ENCODE measurements around the gene ITGA1. TPM values are rescaled to one million over a fixed set of nuclear protein-coding genes. Genes with fewer than 3 reads are reported as not detected.
A peak's percentile ranks its signal among the peaks of the same experiment; 100 is the strongest.

ITGA1 gene
- total RNA-seq, 1 donor from 2014 or later, result 346 TPM

DNA sequence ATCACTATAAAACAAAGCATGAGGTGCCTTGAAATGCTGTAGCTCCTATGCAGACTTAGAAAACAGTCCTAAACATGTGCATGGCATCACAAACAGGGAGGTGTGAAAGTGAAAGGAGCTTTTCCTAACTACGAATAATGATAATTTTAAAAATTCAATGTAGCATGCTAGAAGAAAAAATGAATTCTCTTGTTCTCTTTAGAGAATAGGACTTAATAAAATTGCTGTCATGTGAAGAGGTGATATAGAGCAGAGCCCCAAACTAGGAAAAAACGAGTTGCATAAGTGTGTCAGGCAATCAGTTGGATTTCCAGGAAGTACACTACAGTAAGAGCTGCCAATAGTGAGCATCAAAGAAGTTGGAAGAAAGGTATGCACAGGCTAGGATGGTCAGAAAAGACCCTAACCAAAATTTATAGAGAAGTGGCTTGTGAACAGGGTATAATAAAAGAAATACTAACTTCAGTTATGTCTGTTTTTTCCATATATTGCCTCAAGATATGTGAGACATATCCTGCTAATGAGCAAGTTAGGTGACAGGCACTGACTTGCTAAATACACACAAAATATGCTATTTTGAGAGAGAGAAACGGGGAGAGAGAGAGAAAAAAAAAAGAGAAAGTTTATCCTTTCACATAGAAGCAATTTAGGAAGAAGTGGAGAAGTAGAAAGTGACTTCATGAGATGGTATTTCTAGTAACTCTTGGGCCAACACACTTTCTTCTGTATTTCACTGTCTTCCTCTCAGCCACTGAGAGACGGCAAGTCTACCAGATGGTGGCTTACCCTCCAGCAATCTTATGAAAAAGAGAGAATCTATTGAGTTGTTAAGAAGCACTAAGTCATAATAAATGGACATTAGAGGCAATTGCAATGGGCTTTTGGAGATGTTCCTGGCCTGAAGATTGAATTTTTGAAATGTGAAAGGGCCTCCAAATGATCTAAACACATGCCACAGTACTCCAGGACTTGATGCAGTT lies 219.5 kb downstream of the ITGA1 start:
- Mint-ChIP-seq H3K9me3 (ENCODE audit: low read depth) (no peaks in the 10 kb centered on the region), H3K36me3 (ENCODE audit: low read depth) (no peaks in the 10 kb centered on the region), H3K4me1 (ENCODE audit: low read depth) (peaks cover 16% of the 10 kb centered on the region), H3K27ac (ENCODE audit: unreplicated experiment) (peak overlapping the region; percentile 25), H3K27me3 (ENCODE audit: low read depth) (peaks cover 2% of the 10 kb centered on the region), H3K4me3 (ENCODE audit: unreplicated experiment) (no peak overlapping the region)
- TF ChIP-seq, protein P1, sequence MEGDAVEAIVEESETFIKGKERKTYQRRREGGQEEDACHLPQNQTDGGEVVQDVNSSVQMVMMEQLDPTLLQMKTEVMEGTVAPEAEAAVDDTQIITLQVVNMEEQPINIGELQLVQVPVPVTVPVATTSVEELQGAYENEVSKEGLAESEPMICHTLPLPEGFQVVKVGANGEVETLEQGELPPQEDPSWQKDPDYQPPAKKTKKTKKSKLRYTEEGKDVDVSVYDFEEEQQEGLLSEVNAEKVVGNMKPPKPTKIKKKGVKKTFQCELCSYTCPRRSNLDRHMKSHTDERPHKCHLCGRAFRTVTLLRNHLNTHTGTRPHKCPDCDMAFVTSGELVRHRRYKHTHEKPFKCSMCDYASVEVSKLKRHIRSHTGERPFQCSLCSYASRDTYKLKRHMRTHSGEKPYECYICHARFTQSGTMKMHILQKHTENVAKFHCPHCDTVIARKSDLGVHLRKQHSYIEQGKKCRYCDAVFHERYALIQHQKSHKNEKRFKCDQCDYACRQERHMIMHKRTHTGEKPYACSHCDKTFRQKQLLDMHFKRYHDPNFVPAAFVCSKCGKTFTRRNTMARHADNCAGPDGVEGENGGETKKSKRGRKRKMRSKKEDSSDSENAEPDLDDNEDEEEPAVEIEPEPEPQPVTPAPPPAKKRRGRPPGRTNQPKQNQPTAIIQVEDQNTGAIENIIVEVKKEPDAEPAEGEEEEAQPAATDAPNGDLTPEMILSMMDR (IDR thresholded peaks at IDR 0.05), result no peak
- DNase-seq (ENCODE audit: low spot score), result no peak

DNA sequence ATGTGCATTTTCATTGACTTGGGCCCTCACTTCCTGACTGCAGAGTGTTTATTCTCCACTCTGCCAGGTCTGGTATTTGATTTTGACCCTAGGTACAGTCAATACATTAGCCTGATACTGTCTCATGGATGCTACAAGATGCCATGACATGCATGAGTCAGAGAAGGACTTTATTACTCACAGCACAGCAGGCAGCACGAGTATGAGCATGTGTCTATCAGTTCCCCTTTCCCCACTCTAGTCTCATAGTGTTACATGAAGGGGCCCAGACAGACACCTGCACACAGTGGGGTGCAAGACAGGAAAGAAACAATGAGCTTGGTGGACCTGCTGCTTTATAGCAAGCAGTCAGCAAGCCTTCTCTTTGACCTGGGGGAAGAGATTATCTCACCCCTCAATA lies 221.0 kb downstream of the ITGA1 start:
- H3K4me3 Mint-ChIP-seq (ENCODE audit: unreplicated experiment), result no peak overlapping the region
- H3K4me1 Mint-ChIP-seq (ENCODE audit: low read depth), result peaks cover 16% of the 10 kb centered on the region
- H3K27ac Mint-ChIP-seq (ENCODE audit: unreplicated experiment), result no peak overlapping the region
- no peaks in the 10 kb centered on the region for H3K36me3 Mint-ChIP-seq (ENCODE audit: low read depth)
- peaks cover 6% of the 10 kb centered on the region for H3K9me3 Mint-ChIP-seq (ENCODE audit: low read depth)
- TF ChIP-seq, protein P1 (IDR thresholded peaks at IDR 0.05), result no peak
- no peak for DNase-seq (ENCODE audit: low spot score)
- peaks cover 2% of the 10 kb centered on the region for H3K27me3 Mint-ChIP-seq (ENCODE audit: low read depth)

Other genes with a start within 250 kb of the ITGA1 start
- gene PELO, start within 50 bp of the ITGA1 start, total RNA-seq, result 133 to 154 TPM (median 134 TPM) in 3 replicates
- gene ITGA2, start 201.4 kb downstream of the ITGA1 start, total RNA-seq, result 0.79 to 1.6 TPM (median 1.0 TPM) in 3 replicates